HTERT RPE-1 (cell line): ENCODE data around the gene MAP4K4.
"Not testable (repeated sequence)": the region's sequence is repeated elsewhere in the genome, so short reads cannot be mapped to it uniquely, and the experiment has no call there.

Source experiments
- in situ Hi-C: fragments of 300-500 bp; cut with MboI; formaldehyde crosslinking; loops from 4 replicates; pipeline ENCODE4 v1.14.3; 2020; ENCODE audit warnings: low sequenced_read_pairs

MAP4K4 gene

DNA sequence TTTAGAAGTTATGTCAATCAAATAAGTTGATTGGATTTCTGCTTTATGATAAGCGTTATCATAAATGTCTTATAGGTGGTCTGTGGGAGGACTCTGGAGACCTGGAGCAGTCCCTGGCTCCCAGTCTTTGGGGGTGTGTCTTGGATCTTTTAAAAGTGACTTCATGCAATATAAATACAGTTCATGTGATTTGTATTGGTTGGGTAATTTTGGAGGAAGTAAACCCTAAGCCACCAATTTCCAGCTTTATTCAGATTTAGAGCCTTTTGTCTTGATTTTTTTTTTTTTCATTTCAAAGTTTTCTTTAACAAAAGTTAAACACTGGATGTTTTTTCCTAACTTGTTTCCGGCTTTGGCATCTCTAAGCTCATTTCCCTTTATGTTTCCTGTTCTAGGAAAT lies 68.8 kb downstream of the MAP4K4 start:
- in situ Hi-C loops, result no loop called here

GRCh38 chr2:101766871-101767739 lies 69.6 kb downstream of the MAP4K4 start:
- in situ Hi-C loops, result no loop called here

DNA sequence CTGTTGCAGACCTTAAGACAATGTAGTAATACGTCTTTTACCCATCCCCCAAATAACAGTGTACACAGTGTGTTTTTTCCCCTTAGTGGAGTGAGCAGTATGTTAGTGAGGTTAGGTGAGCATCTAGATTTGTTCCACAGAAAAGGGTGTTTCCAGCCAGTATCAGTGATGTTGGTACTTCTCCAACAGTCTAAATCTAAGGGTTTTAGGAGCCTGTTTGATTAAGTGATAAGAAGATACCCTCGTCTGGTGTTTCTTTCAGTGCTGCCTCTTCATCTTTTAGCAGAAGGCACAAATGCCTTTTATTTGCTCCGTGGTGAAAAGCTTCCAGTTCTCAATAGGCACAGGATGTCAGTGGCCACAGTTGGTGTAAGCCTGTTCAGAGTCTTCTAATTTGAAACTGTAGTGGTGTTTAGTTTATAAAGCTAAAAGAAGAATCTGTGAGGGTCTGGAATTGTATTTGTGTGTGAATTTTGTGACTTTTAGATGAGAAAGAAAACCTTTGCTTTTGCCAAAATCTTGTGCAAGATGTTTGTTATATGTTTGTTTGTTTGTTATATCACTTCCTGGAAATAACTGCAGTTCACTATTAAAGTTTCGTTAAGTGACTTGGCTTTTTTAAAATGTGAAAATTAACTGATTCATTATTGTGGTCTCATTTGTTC lies 71.2 kb downstream of the MAP4K4 start:
- in situ Hi-C loops, result no loop called here

DNA sequence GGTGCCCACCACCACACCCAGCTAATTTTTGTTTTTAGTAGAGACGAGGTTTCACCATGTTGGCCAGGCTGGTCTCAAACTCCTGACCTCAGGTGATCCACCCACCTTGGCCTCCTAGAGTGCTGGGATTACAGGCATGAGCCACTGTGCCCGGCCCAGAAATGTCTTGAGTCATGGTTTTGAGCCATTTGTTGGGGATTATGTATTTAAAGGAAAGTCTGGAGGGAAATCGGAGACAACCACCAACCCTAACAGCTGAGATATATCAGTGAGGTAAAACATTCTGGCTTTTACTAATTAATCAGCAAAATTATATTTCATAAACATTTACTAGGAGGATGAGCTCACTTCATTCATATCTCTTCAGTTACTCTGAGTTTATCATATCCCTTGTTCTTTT lies 72.2 kb downstream of the MAP4K4 start:
- in situ Hi-C loops, result not testable (repeated sequence)

DNA sequence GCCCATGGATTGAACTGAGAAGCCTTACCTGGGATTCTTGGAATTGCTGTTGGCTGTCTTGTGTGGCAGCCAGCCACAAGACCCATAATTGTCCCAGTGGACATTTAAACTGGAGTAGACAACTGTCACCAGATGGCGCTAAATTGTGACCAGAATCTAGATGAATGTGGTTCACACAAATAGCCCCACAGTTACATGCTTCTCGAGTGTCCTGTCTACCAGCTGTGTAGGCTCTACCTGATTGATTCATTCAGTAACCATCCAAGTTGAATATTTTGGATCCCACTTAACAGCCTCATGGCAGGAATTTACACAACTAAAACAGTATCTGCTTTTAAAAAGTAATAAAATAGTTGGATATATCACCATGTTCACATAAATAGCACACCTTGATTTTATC lies 73.2 kb downstream of the MAP4K4 start:
- in situ Hi-C loops, result no loop called here

GRCh38 chr2:101771227-101771902 lies 73.9 kb downstream of the MAP4K4 start:
- in situ Hi-C loops, result no loop called here

- in situ Hi-C loops, result no loop called here
Measured at GRCh38 chr2:101771910-101772321, 74.4 kb downstream of the MAP4K4 start.

DNA sequence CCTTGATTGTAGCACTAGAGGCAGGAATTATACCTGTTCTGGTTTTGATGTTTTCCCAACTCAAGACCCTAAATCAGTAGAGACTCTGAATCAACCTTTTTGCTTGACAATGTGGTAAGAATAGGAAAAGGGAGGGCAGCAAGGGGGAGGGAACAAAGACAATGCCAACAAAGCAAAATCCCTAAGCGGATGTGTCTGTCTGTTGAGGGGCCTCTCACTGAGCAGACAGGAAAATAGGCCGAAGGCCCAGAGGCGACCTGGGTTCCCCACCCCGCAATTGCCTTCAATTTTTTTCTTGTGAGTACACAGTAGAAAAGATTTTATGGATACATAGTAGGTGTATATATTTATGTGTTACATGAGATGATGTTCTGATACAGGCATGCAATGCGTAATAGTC lies 75.6 kb downstream of the MAP4K4 start:
- in situ Hi-C loops, result no loop called here

GRCh38 chr2:101773961-101774360 lies 76.5 kb downstream of the MAP4K4 start:
- in situ Hi-C loops, result not testable (repeated sequence)

DNA sequence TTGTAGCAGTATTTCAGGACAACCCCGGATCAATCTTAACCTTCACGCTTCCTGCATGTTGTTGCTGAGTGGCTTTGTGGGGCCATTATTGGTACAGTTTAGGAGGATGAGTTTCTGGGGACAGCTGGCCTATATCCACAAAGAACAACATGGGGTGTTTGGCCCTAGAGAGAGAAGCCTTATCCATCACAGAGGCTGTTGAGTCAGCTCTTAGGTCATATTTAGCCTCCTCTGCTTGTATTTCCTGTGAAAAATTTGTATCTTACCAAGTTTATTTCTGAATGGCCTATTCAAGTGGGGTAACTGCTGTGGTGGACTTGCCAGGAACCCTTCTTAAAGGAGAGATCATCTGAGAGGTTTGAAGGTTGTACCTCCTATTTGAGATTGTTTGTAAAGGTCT lies 77.6 kb downstream of the MAP4K4 start:
- in situ Hi-C loops, result no loop called here

DNA sequence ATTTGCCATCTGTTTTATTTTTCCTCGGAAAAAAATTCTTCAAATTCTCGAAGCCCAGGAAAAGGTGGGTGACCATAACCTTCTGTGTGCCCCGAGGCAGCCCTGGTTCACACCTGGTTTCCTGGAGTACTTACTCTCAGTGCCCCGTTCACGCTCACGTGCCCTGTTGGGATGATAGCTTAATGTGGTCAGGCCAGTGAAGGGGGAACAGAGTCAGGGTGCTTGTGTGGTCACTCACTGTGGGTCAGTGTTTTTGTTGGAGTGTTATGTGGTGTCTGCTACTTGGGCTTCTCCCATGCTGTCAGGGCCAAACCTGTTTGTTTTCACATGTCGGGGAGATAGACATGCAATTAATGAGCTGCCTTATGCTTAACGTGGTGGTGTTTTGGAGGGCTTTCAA lies 78.1 kb downstream of the MAP4K4 start:
- in situ Hi-C loops, result no loop called here

GRCh38 chr2:101776172-101777043 lies 78.9 kb downstream of the MAP4K4 start:
- in situ Hi-C loops, result no loop called here

- in situ Hi-C loops, result no loop called here
Measured at GRCh38 chr2:101777337-101777736, 79.8 kb downstream of the MAP4K4 start.

DNA sequence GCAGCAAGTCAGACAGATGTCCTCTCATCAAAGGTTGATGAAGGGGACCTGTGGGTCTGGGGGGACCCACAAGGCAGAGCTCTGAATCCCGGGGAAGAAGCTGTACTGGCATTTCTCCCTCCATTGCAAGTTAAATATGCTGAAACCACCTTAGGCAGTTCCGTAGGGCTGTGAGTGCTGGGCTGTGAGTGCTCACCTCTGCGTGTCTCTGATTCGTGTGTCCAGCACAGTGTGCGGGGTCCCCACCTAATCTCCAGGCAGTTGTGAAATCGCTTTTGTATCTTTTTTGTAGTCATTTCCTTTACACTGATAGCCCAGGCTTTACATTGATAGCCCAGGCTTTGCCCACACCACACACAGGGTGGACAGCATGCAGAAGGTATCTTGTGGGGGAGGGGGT lies 80.6 kb downstream of the MAP4K4 start:
- in situ Hi-C loops, result no loop called here

- in situ Hi-C loops, result no loop called here
Measured at GRCh38 chr2:101779190-101779589, 81.7 kb downstream of the MAP4K4 start.

DNA sequence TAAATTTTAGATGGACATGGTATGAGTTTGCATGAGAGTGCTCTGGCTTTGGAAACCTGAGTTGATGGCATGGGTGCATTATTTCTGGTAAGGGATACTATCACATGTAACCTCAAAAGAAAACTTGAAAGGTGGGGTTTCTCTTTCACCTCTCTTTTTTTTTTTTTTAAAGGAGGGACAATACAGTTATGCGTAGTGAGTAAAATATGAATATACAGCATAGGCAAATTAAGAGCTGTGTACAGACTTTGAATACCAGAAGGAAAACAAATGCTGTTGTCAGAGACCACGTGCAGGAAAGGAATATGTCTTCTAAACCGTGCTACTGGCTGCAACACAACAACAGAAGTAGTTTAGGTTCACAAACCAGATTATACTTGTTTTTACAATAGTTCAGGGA lies 82.1 kb downstream of the MAP4K4 start:
- in situ Hi-C loops, result no loop called here

DNA sequence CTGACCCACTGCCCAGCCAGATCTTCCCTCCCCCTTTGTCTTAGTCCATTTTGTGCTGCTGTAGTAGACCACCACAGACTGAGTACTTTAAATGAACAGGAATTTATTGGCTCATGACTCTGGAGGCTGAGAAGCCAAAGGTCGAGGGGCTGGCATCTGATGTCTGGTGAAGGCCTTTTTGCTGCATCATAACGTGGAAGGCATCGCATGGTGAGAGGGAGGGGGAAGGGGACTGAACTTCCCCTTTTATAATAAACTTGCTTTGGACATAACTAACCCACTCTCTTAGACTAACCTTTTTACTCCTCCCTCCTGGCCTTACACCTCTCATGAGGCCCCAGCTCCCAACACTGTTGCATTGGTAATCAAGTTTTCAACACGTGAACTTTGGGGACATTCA lies 83.8 kb downstream of the MAP4K4 start:
- in situ Hi-C loops, result no loop called here

- in situ Hi-C loops, result no loop called here
Measured at GRCh38 chr2:101781791-101782426, 84.4 kb downstream of the MAP4K4 start.

GRCh38 chr2:101782427-101782792 lies 84.9 kb downstream of the MAP4K4 start:
- in situ Hi-C loops, result no loop called here

DNA sequence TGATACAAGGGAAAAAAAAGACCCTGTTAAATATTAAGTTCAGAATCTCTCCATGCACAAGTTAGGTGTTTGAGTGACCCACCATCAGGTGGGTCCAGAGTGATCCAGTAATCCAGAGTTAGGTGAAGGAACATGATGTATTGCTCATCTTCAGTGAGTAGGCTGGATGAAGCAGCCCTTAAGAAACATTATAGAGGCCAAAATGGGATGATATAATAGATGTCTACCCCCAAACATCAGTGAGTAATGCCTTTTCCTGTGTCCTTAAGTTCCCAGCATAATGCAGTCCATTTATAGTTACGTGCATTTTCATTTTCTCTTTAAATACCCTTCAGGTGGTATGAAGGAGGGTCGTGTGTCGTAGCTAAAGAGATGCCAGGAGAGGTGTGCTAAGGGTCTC lies 89.6 kb downstream of the MAP4K4 start:
- in situ Hi-C loops, result no loop called here
